Liver (tissue), 9 donors: Measurements from ENCODE around the gene SCLY. TPM values are rescaled to one million over a fixed set of nuclear protein-coding genes. Genes with fewer than 3 reads are reported as not detected.

Experiments used
- DNase-seq: peaks from one replicate; pipeline ENCODE4 v3.0.0-alpha.2; 2017; ENCODE audit warnings: low spot score
- H3K27ac ChIP-seq, 2 donors: one replicate each; pipeline ENCODE4 v1.7.0; 2013; ENCODE audit warnings: inconsistent platforms in 2 of 2, low read length in 2 of 2, control low read depth in 1 of 2, low read depth in 1 of 2, mild to moderate bottlenecking in 1 of 2
- H3K27me3 ChIP-seq, 4 donors: one replicate each; pipeline versions ENCODE4 v1.6.1 to v1.7.0; 2013; ENCODE audit warnings: low read length in 3 of 4, inconsistent platforms in 1 of 4, mild to moderate bottlenecking in 1 of 4, moderate library complexity in 1 of 4; ENCODE audit not compliant: control insufficient read depth in 4 of 4, insufficient read depth in 4 of 4
- H3K36me3 ChIP-seq, 4 donors: one replicate each; pipeline versions ENCODE4 v1.6.1 to v1.7.0; 2013; ENCODE audit warnings: low read length in 3 of 4, mild to moderate bottlenecking in 3 of 4, low read depth in 1 of 4, moderate library complexity in 1 of 4; ENCODE audit not compliant: control insufficient read depth in 4 of 4, insufficient read depth in 3 of 4
- H3K4me1 ChIP-seq, 4 donors: one replicate each; pipeline versions ENCODE4 v1.6.1 to v1.7.0; 2013; ENCODE audit warnings: low read length in 3 of 4, mild to moderate bottlenecking in 3 of 4, moderate library complexity in 1 of 4; ENCODE audit not compliant: control insufficient read depth in 4 of 4, insufficient read depth in 4 of 4
- H3K4me3 ChIP-seq, 3 donors: one replicate each; pipeline versions ENCODE4 v1.6.1 to v1.7.0; 2013; ENCODE audit warnings: low read length in 3 of 3, control low read depth in 1 of 3, low read depth in 1 of 3, mild to moderate bottlenecking in 1 of 3
- H3K9ac ChIP-seq, 2 donors: one replicate each; pipeline ENCODE4 v1.7.0; 2013; ENCODE audit warnings: low read length in 2 of 2, mild to moderate bottlenecking in 2 of 2, moderate library complexity in 2 of 2, control low read depth in 1 of 2, low read depth in 1 of 2
- H3K9me3 ChIP-seq, 4 donors: one replicate each; pipeline versions ENCODE4 v1.6.1 to v1.7.0; 2013; ENCODE audit warnings: low read length in 3 of 4; ENCODE audit not compliant: control insufficient read depth in 4 of 4
- EGR1 ChIP-seq, 2 donors: IDR thresholded peaks; 2 replicates each; pipeline ENCODE4 v1.6.1; 2016 to 2018; ENCODE audit warnings: antibody characterized with exemption in 2 of 2, low read depth in 2 of 2
- FOXA1 ChIP-seq: IDR thresholded peaks from 2 replicates; pipeline ENCODE4 v1.6.1; 2016; ENCODE audit warnings: antibody characterized with exemption
- FOXA2 ChIP-seq: IDR thresholded peaks from 2 replicates; pipeline ENCODE4 v1.6.1; 2016; ENCODE audit warnings: antibody characterized with exemption
- JUND ChIP-seq, 2 donors: IDR thresholded peaks; 2 replicates each; pipeline ENCODE4 v1.6.1; 2016; ENCODE audit warnings: antibody characterized with exemption in 2 of 2
- NR2F2 ChIP-seq: IDR thresholded peaks from 2 replicates; pipeline ENCODE4 v1.6.1; 2016; ENCODE audit warnings: antibody characterized with exemption
- RAD21 ChIP-seq, 2 donors: IDR thresholded peaks; 2 replicates each; pipeline ENCODE4 v1.6.1; 2016; ENCODE audit warnings: antibody characterized with exemption in 2 of 2, mild to moderate bottlenecking in 2 of 2
- RXRA ChIP-seq, 2 donors: IDR thresholded peaks; 2 replicates each; pipeline ENCODE4 v1.6.1; 2017 to 2018; ENCODE audit warnings: antibody characterized with exemption in 2 of 2, mild to moderate bottlenecking in 1 of 2
- SP1 ChIP-seq: IDR thresholded peaks from 2 replicates; pipeline ENCODE4 v1.6.1; 2018; ENCODE audit warnings: antibody characterized with exemption, mild to moderate bottlenecking
- TAF1 ChIP-seq: conservative IDR thresholded peaks from 2 replicates; pipeline ENCODE4 v1.6.1; 2016; ENCODE audit warnings: antibody characterized with exemption, mild to moderate bottlenecking
- YY1 ChIP-seq: IDR thresholded peaks from 2 replicates; pipeline ENCODE4 v1.6.1; 2016; ENCODE audit warnings: antibody characterized with exemption, mild to moderate bottlenecking
- WGBS: extraction: QIAGEN DNeasy Blood & Tissue Kit; methylation state at CpG from one replicate; pipeline ENCODE4 v1.1.7; 2013; 5-methylcytosine and 5-hydroxymethylcytosine counted together
- polyA plus RNA-seq, 2 donors: library from polyadenylated mRNA; stranded (reverse) in 1 of 2; unstranded in 1 of 2; fragments of 200-250 nt in 1 of 2; fragments of >200 nt in 1 of 2; fragmentation: Nextera tagmentation in 1 of 2; extraction: Ambion mirVana in 1 of 2; gene quantifications; one replicate each; pipeline versions ENCODE4 v1.2.1 to v1.2.3, GENCODE V29; 2013 to 2015
- total RNA-seq, 2 donors: library from RNA; depleted of rRNA; stranded (reverse); fragments of >200 nt; gene quantifications; one replicate each; pipeline ENCODE4 v1.2.3, GENCODE V29; 2014
- TF ChIP-seq, protein P1 (sequence below): IDR thresholded peaks from 2 replicates; pipeline ENCODE4 v1.6.1; 2016; ENCODE audit warnings: antibody characterized with exemption, mild to moderate bottlenecking
- TF ChIP-seq, protein P2 (sequence below): IDR thresholded peaks from 2 replicates; pipeline ENCODE4 v1.6.1; 2016; ENCODE audit warnings: antibody characterized with exemption
- TF ChIP-seq, protein P3 (sequence below): fragments of 150-350 bp; IDR thresholded peaks from 2 replicates; pipeline ENCODE4 v1.5.1; 2017; ENCODE audit warnings: improper control_type of control experiment, low read depth, low read length; ENCODE audit not compliant: missing input control
- donor health status: healthy.
- donor health status: healthy.
- donor health status: healthy.
- donor health status: healthy.
- donor health status: healthy.

SCLY gene
- total and polyA plus RNA-seq, 4 donors = 21.6 to 39.2 (median 25.0) TPM

DNA sequence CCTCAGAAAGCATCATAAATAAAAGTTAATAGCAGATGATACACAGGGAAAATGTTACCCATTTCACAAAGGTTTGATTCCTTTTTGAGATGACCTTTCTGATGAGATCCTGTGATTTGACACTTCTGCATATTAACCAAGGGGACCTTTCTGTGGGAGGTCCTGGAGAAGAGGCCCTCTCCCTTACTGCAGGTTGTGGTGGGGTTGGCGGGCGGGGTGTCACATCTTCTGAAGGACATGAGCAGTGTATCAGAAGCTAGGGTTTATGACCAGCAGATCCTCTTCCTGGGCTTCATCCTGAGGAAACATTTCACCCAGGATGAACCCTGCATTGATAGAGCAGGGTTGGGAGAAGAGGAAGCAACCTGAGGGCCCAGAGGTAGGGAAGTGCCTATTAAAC, 37.2 kb upstream of the SCLY start:
- no peak for TF ChIP-seq RAD21 (IDR thresholded peaks at IDR 0.05)
- TF ChIP-seq, protein P1, sequence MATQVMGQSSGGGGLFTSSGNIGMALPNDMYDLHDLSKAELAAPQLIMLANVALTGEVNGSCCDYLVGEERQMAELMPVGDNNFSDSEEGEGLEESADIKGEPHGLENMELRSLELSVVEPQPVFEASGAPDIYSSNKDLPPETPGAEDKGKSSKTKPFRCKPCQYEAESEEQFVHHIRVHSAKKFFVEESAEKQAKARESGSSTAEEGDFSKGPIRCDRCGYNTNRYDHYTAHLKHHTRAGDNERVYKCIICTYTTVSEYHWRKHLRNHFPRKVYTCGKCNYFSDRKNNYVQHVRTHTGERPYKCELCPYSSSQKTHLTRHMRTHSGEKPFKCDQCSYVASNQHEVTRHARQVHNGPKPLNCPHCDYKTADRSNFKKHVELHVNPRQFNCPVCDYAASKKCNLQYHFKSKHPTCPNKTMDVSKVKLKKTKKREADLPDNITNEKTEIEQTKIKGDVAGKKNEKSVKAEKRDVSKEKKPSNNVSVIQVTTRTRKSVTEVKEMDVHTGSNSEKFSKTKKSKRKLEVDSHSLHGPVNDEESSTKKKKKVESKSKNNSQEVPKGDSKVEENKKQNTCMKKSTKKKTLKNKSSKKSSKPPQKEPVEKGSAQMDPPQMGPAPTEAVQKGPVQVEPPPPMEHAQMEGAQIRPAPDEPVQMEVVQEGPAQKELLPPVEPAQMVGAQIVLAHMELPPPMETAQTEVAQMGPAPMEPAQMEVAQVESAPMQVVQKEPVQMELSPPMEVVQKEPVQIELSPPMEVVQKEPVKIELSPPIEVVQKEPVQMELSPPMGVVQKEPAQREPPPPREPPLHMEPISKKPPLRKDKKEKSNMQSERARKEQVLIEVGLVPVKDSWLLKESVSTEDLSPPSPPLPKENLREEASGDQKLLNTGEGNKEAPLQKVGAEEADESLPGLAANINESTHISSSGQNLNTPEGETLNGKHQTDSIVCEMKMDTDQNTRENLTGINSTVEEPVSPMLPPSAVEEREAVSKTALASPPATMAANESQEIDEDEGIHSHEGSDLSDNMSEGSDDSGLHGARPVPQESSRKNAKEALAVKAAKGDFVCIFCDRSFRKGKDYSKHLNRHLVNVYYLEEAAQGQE = no peak
- TF ChIP-seq TAF1 = no peak
- H3K4me1 ChIP-seq = no peaks in the 10 kb centered on the region
- DNase-seq = no peak
- peaks cover 2 to 17% (median 5%) of the 10 kb centered on the region in 4 donors for H3K36me3 ChIP-seq
- WGBS = 98% methylated on average over 2 of the region's 2 CpGs
- no peaks in the 10 kb centered on the region for H3K27me3 ChIP-seq
- no peak overlapping the region for H3K9ac ChIP-seq
- H3K27ac ChIP-seq = no peak overlapping the region
- no peaks in the 10 kb centered on the region for H3K9me3 ChIP-seq
- H3K4me3 ChIP-seq = no peak overlapping the region

DNA sequence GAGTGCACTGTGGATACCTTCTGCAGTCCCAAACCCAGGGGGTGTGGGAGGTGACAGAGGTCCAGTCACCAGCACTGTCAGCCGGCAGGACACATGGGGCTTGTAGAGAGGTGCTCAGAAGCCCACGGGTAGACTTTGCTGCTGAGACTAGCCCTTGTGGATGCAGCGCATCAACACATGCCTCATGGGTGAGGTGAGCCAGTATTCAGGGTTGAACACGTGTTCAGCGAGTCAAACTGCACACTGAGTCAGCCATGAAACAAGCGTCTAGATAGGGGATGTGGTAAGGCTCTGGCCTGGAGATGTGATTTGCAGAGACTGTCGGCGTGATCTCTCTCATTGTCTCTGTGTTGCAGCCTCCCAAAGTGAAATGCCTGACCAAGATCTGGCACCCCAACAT, 35.8 kb upstream of the SCLY start:
- no peak overlapping the region for H3K9ac ChIP-seq
- peaks cover 1 to 18% (median 5%) of the 10 kb centered on the region in 4 donors for H3K36me3 ChIP-seq
- no peaks in the 10 kb centered on the region for H3K4me1 ChIP-seq
- H3K4me3 ChIP-seq = no peak overlapping the region
- no peaks in the 10 kb centered on the region for H3K27me3 ChIP-seq
- WGBS = 94% methylated on average over 8 of the region's 8 CpGs
- no peak for TF ChIP-seq FOXA1
- TF ChIP-seq NR2F2 = no peak
- TF ChIP-seq FOXA2 = no peak
- TF ChIP-seq, protein P2, sequence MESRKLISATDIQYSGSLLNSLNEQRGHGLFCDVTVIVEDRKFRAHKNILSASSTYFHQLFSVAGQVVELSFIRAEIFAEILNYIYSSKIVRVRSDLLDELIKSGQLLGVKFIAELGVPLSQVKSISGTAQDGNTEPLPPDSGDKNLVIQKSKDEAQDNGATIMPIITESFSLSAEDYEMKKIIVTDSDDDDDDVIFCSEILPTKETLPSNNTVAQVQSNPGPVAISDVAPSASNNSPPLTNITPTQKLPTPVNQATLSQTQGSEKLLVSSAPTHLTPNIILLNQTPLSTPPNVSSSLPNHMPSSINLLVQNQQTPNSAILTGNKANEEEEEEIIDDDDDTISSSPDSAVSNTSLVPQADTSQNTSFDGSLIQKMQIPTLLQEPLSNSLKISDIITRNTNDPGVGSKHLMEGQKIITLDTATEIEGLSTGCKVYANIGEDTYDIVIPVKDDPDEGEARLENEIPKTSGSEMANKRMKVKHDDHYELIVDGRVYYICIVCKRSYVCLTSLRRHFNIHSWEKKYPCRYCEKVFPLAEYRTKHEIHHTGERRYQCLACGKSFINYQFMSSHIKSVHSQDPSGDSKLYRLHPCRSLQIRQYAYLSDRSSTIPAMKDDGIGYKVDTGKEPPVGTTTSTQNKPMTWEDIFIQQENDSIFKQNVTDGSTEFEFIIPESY = no peak
- no peak for TF ChIP-seq RAD21 (IDR thresholded peaks at IDR 0.05)
- no peak for TF ChIP-seq JUND (IDR thresholded peaks at IDR 0.05)
- no peak for TF ChIP-seq YY1
- DNase-seq = no peak
- H3K9me3 ChIP-seq = no peaks in the 10 kb centered on the region
- no peak overlapping the region for H3K27ac ChIP-seq

DNA sequence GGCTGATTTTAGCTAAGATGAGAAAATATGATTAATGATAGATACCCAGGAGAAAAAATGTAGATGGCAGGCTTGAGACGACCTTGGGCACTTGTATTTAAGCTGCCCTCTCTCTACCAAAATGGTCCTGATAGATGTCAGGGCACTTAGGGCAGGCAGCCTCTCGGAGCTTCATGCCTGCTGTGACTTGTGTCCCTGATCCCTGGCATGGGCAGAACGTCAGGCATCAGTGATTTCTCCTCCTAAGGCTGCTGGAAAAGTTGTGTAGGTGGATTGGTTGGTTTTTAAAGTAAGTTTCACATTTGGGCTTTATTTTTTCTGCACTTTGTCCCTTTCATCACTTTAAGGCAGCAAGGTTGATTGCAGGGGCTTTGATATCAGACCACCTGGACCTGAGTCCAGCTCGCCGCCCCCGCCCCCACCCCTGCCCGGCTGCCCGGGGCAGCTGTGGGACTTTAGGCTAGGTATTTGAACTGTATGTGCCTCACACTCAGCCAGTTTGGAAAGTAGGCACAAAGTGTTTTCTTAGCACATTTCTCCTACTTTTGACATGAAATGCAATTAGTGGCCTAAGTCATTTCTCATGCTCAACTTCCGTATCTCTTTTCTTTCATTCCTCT, 35.0 kb upstream of the SCLY start:
- Histone ChIP-seq H3K4me1 (no peaks in the 10 kb centered on the region), H3K9ac (no peak overlapping the region), H3K27me3 (no peaks in the 10 kb centered on the region), H3K36me3 (peaks cover 1 to 24% (median 7%) of the 10 kb centered on the region in 4 donors), H3K9me3 (no peaks in the 10 kb centered on the region), H3K27ac (no peak overlapping the region), H3K4me3 (no peak overlapping the region)
- DNase-seq = no peak
- WGBS = 97% methylated on average over 9 of the region's 9 CpGs
- no peak for TF ChIP-seq RXRA (IDR thresholded peaks at IDR 0.05)
- no peak for TF ChIP-seq FOXA1
- TF ChIP-seq, protein P2 = no peak
- TF ChIP-seq EGR1 (IDR thresholded peaks at IDR 0.05; ENCODE audit: low read depth in 2 of 2) = no peak
- no peak for TF ChIP-seq YY1
- no peak for TF ChIP-seq SP1
- TF ChIP-seq NR2F2 = no peak
- TF ChIP-seq FOXA2 = no peak
- no peak for TF ChIP-seq RAD21 (IDR thresholded peaks at IDR 0.05)
- TF ChIP-seq, protein P3, sequence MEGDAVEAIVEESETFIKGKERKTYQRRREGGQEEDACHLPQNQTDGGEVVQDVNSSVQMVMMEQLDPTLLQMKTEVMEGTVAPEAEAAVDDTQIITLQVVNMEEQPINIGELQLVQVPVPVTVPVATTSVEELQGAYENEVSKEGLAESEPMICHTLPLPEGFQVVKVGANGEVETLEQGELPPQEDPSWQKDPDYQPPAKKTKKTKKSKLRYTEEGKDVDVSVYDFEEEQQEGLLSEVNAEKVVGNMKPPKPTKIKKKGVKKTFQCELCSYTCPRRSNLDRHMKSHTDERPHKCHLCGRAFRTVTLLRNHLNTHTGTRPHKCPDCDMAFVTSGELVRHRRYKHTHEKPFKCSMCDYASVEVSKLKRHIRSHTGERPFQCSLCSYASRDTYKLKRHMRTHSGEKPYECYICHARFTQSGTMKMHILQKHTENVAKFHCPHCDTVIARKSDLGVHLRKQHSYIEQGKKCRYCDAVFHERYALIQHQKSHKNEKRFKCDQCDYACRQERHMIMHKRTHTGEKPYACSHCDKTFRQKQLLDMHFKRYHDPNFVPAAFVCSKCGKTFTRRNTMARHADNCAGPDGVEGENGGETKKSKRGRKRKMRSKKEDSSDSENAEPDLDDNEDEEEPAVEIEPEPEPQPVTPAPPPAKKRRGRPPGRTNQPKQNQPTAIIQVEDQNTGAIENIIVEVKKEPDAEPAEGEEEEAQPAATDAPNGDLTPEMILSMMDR = no peak
- TF ChIP-seq, protein P1 = no peak
